ENCODE measurements around the gene ZNF862. TPM values are rescaled to one million over a fixed set of nuclear protein-coding genes. Genes with fewer than 3 reads are reported as not detected.
A peak's percentile ranks its signal among the peaks of the same experiment; 100 is the strongest.
"Not testable (repeated sequence)": the region's sequence is repeated elsewhere in the genome, so short reads cannot be mapped to it uniquely, and the experiment has no call there.

Gene ZNF862
- total RNA-seq, 1 donor from 2014 or later, result 10.4 TPM

DNA sequence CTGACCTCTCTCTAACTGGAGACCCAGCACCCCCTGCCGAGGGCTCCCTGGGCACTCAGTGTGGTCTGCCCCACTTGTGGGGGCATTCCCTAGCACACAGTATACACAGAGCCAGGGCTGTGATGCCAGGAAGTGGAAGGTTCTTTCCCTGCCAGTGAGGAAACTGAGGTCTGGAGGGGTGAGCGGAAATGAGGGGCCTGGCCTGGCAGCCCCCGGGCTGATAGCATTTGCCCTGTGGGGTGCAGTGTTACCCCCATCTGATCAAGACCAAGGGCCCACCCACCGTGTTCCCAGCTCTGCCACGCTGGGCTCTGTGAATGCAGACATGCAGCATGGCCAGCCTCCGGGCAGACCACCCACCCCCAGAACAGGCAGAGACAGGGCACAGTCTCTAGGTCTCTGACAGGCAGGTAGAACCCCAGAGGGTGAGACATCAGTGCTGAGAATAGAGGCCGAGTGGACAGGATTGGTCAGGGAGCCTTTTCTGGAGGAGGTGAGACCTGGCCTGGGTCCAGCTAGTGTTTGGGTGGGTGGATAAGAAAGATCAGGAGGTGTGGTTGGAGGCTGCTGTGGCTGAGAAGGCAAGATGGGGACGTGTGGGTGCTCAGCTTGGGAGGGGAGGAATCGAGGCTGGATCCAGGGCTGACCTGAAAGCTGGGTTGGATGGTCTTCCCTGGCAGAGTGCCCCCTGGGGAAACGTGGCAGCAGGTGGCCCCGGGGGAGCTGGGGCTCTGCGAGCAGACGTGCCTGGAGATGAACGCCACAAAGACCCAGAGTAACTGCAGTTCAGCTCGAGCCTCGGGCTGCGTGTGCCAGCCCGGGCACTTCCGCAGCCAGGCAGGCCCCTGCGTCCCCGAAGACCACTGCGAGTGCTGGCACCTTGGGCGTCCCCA lies 10.8 kb upstream of the ZNF862 start:
- Histone ChIP-seq H3K27me3 (ENCODE audit: low read depth) (peaks cover 12% of the 10 kb centered on the region), H3K9me3 (replicated peaks) (no peaks in the 10 kb centered on the region), H3K27ac (replicated peaks) (no peak overlapping the region), H3K4me1 (no peaks in the 10 kb centered on the region), H3K4me3 (no peak overlapping the region), H3K36me3 (no peaks in the 10 kb centered on the region)
- intact Hi-C loops (cut with micrococcal nuclease), result no loop called here
- DNase-seq, result peak; percentile 9
- TF ChIP-seq, protein P1, sequence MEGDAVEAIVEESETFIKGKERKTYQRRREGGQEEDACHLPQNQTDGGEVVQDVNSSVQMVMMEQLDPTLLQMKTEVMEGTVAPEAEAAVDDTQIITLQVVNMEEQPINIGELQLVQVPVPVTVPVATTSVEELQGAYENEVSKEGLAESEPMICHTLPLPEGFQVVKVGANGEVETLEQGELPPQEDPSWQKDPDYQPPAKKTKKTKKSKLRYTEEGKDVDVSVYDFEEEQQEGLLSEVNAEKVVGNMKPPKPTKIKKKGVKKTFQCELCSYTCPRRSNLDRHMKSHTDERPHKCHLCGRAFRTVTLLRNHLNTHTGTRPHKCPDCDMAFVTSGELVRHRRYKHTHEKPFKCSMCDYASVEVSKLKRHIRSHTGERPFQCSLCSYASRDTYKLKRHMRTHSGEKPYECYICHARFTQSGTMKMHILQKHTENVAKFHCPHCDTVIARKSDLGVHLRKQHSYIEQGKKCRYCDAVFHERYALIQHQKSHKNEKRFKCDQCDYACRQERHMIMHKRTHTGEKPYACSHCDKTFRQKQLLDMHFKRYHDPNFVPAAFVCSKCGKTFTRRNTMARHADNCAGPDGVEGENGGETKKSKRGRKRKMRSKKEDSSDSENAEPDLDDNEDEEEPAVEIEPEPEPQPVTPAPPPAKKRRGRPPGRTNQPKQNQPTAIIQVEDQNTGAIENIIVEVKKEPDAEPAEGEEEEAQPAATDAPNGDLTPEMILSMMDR (IDR thresholded peaks at IDR 0.05; ENCODE audit: borderline replicate concordance), result no peak

DNA sequence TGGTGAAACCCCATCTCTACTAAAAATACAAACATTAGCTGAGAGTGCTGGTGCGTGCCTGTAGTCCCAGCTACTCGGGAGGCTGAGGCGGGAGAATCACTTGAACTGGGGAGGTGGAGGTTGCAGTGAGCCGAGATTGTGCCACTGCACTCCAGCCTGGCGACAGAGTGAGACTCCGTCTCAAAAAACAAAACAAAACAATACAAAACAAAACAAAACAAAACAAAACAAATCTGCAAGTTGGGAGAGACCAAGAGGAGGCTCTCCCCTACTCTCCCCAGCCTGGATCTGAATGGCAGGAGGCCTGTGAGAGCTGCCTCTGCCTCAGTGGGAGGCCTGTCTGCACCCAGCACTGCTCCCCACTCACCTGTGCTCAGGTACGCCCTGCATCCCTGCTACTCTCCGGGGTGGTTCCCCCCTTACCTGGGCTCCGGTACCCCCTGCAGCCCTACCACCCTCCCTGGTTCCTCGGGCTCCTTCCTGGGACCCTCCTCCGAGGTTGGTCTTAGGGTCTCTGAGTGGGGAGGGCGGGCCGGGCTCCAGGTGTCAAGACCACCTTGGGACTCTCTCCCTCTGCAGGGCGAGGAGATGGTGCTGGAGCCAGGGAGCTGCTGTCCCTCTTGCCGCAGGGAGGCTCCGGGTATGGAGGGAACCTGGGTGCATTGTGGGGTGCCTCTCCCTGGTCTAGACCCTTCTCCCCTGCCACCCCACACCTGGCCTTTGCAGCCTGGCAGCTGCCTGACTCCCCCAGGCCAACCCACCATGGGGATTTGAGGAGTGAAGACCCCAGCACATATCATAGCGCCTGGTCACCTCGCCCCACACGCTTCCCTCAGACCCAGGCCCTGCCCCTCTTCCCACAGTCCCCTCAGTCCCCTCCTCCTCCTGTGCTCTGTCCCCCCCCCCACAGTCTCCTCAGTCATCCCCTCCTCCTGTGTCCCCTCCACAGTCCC lies 9.5 kb upstream of the ZNF862 start:
- Histone ChIP-seq H3K27ac (replicated peaks) (no peak overlapping the region), H3K36me3 (no peaks in the 10 kb centered on the region), H3K4me1 (no peaks in the 10 kb centered on the region), H3K4me3 (no peak overlapping the region), H3K9me3 (replicated peaks) (no peaks in the 10 kb centered on the region), H3K27me3 (ENCODE audit: low read depth) (peaks cover 21% of the 10 kb centered on the region)
- intact Hi-C loops (cut with micrococcal nuclease), result no loop called here
- TF ChIP-seq, protein P1 (IDR thresholded peaks at IDR 0.05; ENCODE audit: borderline replicate concordance), result no peak
- no peak for DNase-seq

DNA sequence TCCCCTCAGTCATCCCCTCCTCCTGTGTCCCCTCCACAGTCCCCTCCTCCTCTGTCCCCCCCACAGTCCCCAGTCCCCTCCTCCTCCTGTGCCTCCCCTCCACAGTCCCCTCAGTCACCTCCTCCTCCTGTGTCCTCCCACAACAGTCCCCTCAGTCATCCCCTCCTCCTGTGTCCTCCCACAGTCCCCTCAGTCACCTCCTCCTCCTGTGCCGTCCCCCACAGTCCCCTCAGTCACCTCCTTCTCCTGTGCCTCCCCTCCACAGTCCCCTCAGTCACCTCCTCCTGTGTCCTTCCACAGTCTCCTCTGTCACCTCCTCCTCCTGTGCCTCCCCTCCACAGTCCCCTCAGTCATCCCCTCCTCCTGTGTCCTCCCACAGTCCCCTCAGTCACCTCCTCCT lies 7.6 kb upstream of the ZNF862 start:
- DNase-seq; H3K9me3 ChIP-seq (replicated peaks); H3K27ac ChIP-seq (replicated peaks); H3K4me3 ChIP-seq; H3K4me1 ChIP-seq; intact Hi-C loops (cut with micrococcal nuclease); H3K36me3 ChIP-seq: not testable (repeated sequence)
- H3K27me3 ChIP-seq (ENCODE audit: low read depth), result peaks cover 25% of the 10 kb centered on the region

DNA sequence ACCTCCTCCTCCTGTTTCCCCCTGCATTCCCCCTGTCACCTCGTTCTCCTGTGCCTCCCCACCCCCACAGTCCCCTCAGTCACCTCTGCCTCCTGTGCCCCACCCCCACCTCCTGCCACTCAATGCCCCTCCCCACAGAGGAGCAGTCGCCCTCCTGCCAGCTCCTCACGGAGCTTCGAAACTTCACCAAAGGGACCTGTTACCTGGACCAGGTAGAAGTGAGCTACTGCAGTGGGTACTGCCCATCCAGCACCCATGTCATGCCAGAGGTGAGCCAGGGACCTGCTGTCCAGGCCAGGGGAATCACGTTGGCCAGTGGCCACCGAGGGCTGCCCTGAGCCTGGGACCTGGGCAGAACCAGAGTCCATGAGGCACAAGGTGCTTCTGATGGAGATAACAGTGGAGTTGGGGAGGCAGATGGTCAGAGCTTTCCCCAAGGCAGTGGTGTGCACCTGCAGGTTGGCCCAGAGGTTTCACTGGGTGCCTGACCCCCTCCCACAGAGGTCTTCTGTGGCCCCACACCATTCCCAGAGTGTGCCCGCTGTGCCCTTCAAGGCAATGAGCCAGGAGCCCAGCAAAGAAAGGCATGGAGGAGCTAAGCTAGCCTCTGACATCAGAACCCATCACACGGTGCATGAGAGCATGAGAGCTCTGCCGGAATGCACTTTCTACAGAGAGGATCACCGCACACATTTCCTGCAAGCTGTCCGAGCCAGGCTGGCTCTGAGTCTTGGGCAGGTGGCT lies 7.0 kb upstream of the ZNF862 start:
- intact Hi-C loops (cut with micrococcal nuclease), result no loop called here
- peaks cover 25% of the 10 kb centered on the region for H3K27me3 ChIP-seq (ENCODE audit: low read depth)
- H3K4me3 ChIP-seq, result no peak overlapping the region
- no peak for DNase-seq
- H3K9me3 ChIP-seq (replicated peaks), result no peaks in the 10 kb centered on the region
- no peaks in the 10 kb centered on the region for H3K36me3 ChIP-seq
- no peaks in the 10 kb centered on the region for H3K4me1 ChIP-seq
- TF ChIP-seq, protein P1 (IDR thresholded peaks at IDR 0.05; ENCODE audit: borderline replicate concordance), result no peak
- no peak overlapping the region for H3K27ac ChIP-seq (replicated peaks)

DNA sequence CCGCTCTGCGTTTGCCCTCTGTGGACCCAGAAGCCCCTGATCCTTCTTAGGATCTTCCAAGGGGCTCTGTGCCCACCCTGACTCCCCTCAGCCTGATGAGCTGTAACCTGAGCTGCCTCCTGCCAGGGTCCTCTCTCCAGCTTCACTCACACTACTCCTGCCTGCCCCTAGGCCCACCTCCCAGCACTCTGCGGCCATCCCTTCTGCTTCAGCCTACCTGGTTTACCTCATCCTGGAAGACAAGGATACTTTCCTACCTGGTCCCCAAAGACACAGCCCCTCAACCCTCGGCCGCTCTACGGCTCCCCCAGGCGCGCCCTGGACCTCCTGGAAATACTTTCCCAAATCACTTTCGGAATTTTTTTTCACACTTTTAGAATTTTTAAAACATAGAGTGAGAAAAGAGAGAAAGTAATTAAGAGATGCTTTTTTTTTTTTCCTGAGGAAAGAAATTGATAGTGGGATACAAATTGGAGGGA lies 6.4 kb upstream of the ZNF862 start:
- Histone ChIP-seq H3K27ac (replicated peaks) (no peak overlapping the region), H3K4me3 (no peak overlapping the region), H3K36me3 (no peaks in the 10 kb centered on the region), H3K9me3 (replicated peaks) (no peaks in the 10 kb centered on the region), H3K4me1 (no peaks in the 10 kb centered on the region), H3K27me3 (ENCODE audit: low read depth) (peaks cover 25% of the 10 kb centered on the region)
- TF ChIP-seq, protein P1 (IDR thresholded peaks at IDR 0.05; ENCODE audit: borderline replicate concordance), result no peak
- intact Hi-C loops (cut with micrococcal nuclease), result no loop called here
- DNase-seq, result no peak

Measured in left ventricle myocardium inferior (tissue), 1 donor.